Cortex of kidney (tissue), 1 donor: Measurements from ENCODE around the gene RSBN1.
"Not testable (repeated sequence)": the region's sequence is repeated elsewhere in the genome, so short reads cannot be mapped to it uniquely, and the experiment has no call there.

Source experiments
- DNase-seq: peaks from one replicate; lab custom pipeline; 2025; lab: John Stamatoyannopoulos, UW

Gene RSBN1

GRCh38 chr1:113811888-113812660 is at the start of gene RSBN1:
RSBN1 (minus strand) TSS chr1:113812476; CDS start chr1:113812412, 64 bp downstream.
- peak; percentile 93 for DNase-seq

- no peak for DNase-seq
Observed at GRCh38 chr1:113861641-113862040, 49.4 kb upstream of the RSBN1 start.

DNA sequence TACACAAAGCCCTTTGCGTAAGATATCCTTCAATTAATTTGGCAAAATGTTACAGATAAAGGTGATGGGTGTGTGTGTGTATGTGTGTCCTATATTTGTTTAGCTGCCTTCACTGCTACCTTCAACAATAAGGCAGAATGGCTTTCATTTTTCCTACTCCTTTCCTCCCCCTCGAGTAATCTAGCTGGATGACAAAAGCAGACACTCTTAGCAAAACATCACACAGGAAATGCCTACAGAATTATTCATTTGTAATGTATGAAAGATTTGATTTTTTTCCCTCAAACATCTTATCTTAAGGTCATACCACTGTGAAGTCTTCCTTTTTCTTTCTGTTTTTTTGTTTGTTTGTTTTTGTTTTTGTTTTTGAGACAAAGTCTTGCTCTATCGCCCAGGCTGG is 48.6 kb upstream of the RSBN1 start:
- DNase-seq: no peak

DNA sequence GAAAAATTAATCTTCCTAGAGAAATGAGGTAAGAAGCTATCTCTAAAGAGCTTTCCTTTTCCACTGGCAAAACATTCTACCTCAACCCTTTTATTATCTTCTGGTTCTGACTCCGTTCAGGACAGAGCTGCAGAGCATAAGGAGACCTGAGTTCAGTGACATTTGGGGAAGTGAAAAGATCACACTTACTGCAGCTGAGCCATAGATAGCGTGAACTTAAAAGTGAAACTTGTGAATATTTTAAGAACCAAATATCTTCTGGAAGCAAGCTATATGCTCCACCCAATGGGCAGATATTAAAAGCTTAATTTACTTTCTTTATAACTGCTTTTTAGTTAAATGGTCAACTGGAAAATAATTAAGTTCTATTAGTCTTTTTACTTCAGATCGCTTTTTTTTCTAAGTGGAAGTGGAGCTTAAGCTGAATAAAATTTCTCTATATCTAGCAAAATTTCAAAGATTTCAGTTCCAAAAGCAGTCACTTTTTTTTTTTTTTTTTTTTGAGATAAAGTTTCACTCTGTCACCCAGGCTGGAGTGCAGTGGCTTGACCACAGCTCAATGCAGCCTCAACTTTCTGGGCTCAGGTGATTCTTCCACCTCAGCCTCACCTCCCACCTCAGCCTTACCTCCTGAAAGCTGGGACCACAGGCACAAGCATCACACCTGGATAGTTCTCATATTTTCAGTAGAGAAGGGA is 47.4 kb upstream of the RSBN1 start:
- DNase-seq: no peak

DNA sequence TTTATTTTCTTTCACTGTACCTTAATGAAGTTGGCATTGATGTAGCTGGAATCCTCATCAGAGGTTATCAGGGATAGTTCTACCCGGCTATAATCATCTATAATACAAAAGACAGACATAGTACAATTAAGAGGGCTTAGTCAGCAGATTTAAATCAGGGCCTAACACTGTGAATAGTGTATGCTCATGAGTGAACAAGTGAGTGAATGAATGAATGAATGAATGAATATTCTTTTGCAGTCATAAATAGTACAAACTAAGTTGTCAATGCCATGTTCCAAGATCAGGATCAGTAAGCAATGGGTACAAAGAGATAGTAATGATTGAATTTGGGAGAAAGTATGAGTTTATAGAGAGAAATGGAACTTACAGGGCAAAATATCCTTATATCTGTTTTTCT is 46.7 kb upstream of the RSBN1 start:
- DNase-seq: no peak

DNA sequence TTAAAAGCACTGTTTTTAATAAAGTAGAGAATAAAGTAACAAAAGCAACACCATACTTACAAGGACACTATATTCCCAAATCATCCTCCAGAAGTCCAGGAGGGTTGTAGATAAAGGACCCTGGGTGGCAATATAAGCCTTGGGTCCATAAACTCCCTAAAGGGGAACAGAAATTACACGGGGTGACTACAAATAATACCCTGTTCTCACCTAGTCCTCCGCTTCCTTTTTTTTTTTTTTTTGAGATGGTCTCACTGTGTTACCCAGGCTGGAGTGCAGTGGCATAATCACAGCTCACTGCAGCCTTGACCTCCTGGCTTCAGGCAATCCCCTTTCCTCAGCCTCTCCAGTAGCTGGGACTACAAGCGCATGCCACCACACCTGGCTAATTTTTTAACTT is 46.1 kb upstream of the RSBN1 start:
- no peak for DNase-seq

DNA sequence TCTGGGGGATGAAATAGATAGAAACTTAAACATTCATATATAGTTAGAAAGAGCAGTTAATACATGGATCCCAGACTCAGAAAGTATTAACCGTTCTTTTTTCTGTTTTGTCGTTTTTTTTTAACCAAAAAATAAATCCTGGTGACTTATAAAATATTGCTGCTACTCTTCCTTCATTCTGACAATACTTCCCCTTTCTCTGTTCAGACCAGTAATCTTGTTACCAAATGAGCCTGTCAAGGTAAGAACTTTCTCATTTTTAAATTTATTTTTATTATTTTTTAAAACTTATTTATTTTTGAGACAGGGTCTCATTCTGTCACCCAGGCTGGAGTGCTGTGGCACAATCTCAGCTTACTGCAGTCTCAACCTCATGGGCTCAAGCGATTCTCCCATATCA is 45.5 kb upstream of the RSBN1 start:
- DNase-seq: no peak

DNA sequence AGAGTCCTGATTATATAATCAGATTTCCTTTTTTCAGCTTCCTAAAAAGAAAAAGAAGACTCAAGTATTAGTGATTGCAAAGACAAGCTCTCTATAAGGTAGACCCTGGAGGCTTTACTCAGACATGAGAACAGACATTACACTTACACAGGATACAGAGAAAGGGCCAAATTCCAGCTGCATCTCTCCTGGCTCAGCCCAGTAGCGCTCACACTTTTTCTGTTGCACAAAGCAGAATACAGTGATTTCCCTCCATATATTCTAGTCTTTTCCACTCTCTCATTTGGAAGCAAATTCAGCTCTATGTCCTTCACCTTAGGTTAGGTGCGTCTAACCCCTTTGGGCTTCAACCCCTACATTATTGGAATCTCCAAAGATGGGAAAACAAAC is 44.1 kb upstream of the RSBN1 start:
- no peak for DNase-seq

DNA sequence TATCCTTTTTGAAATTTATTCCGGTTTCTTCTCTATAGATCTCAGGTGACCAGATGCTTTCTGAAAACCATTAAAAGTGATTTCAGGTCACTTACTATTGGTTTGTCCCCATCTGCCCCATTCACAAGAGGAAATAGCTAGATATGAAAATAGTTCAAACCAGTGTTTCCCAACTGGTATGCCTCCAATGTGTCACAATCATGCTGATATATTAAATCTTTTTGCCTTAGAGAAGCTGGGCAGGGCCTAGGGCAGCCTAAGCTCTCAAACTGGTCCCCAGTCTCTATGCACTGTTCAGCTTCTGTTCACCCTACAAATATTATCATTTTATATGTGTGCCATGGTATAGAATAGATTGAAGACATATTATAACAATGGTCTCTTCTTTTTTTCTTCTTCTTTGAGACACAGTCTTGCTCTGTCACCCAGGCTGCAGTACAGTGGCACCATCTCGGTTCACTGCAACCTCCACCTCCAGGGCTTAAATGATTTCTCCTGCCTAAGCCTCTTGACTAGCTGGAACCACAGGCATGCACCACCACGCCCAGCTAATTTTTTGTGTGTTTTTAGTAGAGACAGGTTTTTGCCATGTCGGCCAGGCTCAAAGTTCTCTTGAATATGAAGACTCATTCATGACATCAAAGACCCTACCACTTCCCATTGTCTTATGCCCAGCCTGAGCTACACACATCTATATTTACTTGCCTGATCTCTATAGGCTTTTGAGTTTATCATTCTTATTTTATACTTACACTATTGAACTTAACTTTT is 43.5 kb upstream of the RSBN1 start:
- no peak for DNase-seq

- DNase-seq: no peak
Observed at GRCh38 chr1:113854234-113854633, 42.0 kb upstream of the RSBN1 start.

GRCh38 chr1:113852694-113853093 is 40.4 kb upstream of the RSBN1 start:
- not testable (repeated sequence) for DNase-seq

DNA sequence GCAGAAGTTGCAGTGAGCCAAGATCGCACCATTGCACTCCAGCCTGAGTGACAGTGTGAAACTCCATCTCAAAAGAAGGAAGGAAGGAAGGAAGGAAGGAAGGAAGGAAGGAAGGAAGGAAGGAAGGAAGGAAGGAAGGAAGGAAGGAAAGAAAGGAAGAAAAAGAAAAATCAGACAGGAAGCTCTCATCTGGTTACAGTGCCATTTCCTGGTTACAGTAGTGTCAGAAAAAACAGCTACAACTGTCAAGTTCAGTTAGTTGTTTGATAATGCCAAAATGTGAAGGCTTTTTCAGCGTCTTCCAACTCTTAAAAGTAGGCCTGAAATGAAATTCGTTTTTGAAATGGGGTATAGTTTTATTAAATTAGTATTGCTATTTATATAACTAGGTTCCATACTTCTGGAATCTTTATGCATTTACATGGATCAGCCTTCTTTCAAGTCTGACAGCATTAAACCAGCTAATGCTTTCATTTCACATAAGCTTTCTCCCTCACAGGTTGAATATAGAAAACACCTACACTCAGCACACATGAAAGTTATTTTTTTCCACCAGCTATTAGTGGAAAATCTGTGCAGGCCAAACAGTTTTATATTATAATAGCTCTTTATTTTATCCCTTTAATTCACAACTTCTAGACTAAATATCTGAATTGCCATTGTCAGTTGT is 38.0 kb upstream of the RSBN1 start:
- DNase-seq: no peak

DNA sequence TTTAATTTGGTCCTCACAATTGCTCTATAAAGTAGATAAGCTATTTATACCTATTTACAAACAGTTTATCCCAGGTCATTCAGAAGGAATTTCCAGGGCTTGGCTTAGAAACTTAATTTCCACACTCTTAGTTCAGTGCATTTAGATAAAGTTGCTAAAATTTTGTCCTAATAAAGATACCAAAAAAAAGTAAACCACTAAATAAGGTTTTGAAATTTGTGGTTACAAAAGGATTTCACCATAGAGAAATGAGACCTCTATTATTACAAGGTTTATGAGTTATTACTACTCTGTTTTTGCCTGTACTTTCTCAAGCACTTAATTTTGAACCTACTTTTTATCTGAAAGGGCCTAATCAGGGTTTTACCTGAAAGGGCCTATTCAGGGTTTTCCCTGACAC is 36.8 kb upstream of the RSBN1 start:
- no peak for DNase-seq

DNA sequence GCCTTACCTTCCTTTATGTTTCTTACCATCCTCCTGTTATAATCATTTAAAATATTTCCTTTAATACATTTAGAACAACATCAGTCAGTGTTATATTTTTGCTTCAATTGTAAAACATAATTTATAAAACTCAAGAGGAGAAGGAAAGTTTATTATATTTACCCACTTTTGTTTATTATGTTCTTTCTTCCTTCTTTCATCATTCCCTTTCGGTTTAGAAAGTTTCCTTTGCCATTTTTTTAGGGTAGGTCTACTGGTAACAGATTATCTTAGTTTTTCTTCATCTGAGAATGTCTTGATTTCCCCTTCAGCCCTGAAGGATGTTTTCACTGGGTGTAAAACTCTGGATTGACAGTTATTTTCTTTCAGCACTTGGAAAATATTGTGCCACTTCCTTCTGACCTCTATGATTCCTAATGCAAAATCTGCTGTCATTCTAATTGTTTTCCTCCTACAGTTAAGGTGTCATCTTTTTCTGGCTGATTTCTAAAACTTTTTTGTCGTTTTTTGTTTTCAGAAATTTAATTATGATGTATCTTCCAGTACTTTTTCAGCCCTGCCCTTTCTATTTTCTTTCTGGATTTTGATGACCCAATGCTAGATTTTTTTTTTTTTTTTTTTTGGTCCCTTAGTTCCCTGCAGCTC is 34.2 kb upstream of the RSBN1 start:
- no peak for DNase-seq

GRCh38 chr1:113836534-113836933 is 24.3 kb upstream of the RSBN1 start:
- no peak for DNase-seq

GRCh38 chr1:113835686-113836290 is 23.5 kb upstream of the RSBN1 start:
- DNase-seq: no peak

DNA sequence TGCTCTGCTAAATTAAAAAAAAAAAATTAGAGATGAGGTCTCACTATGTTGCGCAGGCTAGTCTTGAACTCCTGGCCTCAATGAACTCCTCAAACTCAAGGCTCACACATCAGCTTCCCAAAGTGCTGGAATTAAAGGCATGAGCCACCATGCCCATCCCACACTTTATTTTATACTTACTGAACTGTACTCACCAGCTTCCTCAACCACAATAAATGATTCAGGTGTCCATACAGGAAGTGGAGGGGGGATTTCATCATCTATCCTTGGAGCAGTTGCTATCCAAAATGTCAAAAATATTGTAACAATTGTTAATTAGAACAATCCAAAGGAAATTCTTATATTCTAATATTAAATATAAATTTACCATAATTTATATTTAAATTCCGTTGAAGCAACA is 22.4 kb upstream of the RSBN1 start:
- DNase-seq: no peak

DNA sequence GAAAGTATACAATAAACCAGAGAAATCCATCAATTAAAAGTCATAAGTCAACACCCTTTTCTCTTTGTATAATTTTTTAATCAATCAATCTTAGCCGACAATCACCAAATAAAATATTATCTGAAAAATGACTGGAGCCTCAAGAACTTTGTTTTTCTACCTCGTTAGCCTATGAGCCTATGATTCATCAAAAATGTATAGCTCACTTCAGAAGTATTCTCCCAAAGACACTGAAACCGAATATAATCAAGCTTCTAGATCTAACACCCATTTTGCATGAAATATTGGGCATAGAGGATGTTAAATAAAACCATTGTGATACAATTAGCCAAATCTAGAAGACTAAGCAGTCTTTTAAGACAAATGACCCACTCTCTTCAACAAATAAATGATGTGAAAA is 17.8 kb upstream of the RSBN1 start:
- no peak for DNase-seq

DNA sequence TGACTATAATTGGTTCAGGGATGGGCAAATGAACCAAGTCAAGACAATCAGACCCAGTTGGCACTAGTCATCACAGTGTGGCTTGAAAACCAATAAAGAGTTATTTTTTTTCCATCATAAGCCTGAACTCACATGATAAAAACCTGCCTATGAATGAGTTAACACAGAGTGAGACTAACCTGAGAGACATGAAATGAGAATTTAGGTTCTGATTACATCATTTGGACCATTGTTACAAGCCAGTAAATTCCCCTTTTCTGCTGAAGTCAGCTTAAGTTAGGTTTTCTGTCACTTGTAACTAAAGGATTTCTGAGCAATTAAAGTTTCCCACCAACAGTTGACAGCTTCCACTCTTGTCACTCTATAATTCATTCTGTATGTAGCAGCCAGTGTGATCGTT is 9.6 kb upstream of the RSBN1 start:
- DNase-seq: no peak

- no peak for DNase-seq
Observed at GRCh38 chr1:113818578-113818977, 6.3 kb upstream of the RSBN1 start.

- DNase-seq: no peak
Observed at GRCh38 chr1:113813218-113813617, 942 bp upstream of the RSBN1 start.
